Stimulated activated CD4-positive, alpha-beta T cell treated with anti-CD3 and anti-CD28 coated beads, Interleukin-4, amount 100 ng/mL, for 1 hour (primary cell): Measurements from ENCODE around the gene THSD4.
"Not testable (repeated sequence)": the region's sequence is repeated elsewhere in the genome, so short reads cannot be mapped to it uniquely, and the experiment has no call there.

ENCODE experiments used
- DNase-seq: peaks from one replicate; pipeline ENCODE4 v3.0.0-alpha.2; 2020

THSD4 gene

DNA sequence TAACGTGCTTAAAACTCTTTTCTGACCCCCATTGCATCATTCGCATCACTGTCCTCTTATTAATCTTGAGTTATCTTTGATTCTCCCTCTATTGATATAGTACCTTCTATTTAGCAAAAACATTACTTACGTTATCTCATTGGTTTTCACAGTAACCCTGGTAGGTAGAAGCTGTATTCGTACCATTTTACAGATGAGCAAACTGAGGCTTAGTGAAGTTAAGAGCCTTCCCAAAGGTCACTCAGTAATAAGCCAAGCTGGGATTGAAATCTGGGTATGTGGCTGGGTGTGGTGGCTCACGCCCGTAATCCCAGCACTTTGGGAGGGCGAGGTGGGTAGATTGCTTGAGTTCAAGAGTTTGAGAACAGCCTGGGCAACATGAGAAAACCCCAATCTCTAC lies 244.0 kb downstream of the THSD4 start:
- DNase-seq = no peak

DNA sequence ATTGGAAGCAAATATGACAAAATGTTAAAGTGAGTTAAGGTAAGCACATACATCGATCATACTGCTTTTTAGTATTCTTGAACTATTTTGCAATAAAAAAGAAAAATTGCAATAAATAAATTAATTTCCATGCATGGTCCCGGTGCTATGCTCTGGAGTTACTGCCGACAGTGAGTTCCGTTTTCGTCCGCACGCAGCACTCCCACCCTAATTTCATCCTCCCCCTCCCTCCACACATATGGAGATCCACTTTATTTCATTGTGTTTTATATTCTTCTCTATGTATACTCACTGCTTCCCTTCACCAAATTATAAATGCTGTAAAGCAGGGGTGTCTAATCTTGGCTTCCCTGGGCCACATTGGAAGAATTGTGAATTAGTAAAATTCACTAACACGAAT lies 247.3 kb downstream of the THSD4 start:
- DNase-seq = no peak

DNA sequence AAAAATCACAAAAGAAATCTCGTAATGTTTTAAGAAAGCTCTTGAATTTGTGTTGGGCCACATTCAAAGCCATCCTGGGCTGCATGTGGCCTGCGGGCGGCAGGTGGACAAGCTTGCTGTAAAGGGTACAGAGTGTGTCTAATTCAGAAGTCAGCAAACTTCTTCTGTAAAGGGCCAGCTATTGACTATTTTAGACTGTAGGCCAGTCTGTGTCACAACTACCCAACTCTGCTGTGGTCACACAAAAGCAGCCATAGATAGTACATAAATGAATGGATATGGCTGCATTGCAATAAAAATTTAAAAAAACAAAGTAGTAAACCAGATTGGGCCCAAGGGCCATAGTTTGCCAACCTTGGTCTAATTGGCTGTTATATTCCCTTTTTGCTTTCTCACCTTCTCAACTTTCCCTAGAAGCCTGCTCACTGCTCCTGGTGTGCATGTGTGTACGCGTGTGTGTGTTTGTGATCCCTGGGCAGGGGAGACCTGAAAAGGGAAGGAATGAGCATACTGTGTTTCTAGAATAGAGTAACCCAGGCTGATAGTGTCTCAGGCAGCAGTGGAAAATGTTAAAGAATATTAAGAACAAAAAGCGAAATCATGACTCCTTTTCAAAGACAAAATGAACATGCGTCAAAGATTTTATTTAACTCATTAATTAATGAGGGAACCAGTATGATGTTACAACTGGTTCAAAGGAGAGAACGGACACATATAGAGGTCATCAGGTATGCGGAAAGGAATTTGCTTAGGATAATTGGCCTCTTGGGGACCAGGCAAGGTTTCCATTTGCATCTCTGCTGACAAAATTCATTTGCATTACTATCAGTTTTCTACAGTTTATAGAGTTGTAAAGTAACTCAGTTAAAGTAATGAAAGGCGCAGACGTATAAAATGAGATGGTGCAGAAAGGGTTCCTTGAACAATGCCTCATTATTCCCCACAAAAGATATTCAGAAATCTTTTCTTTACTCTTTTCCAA lies 248.0 kb downstream of the THSD4 start:
- no peak for DNase-seq

DNA sequence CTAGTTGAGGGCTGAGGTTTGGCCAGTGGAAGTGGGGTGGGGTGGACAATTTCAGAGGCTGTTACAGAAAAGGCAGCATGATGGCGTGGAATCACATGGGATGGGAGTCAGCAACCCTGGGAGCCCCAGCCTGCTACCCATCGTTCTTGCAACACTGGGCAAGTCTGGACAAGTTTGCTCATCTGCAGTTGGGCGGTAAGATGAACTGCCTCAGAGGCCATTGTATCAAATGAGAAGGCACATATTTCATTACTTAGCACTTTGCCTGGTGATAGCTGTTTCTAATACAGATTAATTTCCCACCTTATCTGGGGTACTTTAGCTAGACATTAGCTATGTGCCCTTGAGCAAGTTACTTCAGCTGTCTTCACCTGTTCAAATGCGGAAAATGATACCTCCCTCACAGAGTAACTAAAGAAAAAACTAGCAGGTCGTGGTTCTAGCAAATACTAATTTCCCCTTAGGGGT lies 248.9 kb downstream of the THSD4 start:
- no peak for DNase-seq

DNA sequence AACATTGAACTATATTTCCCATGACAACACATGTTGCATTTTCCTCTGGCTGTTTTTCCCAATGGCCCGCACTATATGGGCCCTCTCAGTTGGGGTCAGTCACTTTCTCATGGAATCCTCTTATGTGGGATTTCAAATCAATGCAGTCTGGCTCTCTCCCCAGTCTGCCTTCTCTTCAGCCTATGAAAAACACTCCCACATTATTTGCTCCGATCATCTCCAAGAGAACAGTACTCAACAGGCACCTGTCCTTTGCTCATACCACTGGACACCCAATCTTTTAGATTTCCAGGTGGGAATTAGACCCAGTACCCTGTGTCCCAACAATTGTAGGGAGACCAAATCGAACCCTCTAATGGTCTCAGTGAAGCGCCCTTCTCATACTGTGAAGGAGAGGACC lies 251.3 kb downstream of the THSD4 start:
- no peak for DNase-seq

DNA sequence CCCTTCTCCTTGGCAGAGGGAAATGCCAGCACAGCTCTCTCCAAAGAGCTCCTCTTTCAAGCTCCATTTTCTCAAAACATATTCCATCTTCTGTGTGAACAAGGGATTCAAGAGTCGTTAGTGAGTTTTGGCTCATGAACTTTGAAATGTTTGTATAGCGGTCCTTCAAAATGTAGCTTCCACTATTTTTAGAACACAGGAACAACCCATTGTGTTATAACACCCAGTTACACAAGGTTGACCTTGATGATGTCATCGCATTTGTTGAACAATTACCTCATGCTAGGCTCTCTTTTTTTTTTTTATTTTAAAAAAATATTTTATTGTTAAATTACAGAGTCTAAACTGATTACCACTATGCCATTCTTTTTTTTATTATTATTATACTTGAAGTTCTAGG lies 251.7 kb downstream of the THSD4 start:
- no peak for DNase-seq

DNA sequence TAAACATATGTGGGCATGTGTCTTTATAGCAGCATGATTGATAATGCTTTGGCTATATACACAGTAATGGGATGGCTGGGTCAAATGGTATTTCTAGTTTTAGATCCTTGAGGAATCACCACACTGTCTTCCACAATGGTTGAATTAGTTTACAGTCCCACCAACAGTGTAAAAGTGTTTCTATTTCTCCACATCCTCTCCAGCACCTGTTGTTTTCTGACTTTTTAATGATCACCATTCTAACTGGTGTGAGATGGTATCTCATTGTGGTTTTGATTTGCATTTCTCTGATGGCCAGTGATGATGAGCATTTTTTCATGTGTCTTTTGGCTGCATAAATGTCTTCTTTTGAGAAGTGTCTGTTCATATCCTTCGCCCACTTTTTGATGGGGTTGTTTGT lies 252.5 kb downstream of the THSD4 start:
- not testable (repeated sequence) for DNase-seq

DNA sequence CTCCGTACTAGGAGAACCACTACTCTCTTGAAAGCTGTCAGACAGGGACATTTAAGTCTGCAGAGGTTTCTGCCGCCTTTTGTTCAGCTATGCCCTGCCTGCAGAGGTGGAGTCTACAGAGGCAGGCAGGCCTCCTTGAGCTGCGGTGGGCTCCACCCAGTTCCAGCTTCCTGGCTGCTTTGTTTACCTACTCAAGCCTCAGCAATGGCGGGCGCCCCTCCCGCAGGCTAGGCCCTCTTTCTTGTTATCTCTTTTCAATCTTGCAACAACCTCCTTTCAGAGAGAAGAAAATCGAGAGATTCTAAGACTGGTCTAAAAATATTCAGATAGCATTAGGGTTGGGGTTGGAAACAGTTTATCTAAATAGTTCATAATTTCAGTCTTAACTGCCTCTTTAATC lies 257.5 kb downstream of the THSD4 start:
- DNase-seq = not testable (repeated sequence)

DNA sequence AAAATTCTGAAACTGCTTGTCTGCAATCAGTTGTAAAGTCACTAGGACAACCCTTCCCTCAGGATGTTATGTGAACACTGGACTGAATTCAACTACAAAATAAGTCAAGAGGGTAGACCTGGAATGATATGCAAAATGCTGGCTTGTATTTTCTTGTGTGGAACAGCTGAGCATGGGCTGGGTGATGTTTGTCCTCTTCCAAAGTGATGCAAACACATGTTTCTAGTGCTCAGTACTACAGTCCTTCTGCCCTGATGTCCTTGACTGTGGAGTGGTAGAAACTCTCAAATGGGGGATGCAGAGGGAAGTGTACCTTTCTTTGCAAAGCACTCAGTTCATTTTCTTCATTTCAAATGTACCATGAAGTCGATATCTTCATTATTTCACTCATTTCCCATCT lies 258.6 kb downstream of the THSD4 start:
- no peak for DNase-seq

DNA sequence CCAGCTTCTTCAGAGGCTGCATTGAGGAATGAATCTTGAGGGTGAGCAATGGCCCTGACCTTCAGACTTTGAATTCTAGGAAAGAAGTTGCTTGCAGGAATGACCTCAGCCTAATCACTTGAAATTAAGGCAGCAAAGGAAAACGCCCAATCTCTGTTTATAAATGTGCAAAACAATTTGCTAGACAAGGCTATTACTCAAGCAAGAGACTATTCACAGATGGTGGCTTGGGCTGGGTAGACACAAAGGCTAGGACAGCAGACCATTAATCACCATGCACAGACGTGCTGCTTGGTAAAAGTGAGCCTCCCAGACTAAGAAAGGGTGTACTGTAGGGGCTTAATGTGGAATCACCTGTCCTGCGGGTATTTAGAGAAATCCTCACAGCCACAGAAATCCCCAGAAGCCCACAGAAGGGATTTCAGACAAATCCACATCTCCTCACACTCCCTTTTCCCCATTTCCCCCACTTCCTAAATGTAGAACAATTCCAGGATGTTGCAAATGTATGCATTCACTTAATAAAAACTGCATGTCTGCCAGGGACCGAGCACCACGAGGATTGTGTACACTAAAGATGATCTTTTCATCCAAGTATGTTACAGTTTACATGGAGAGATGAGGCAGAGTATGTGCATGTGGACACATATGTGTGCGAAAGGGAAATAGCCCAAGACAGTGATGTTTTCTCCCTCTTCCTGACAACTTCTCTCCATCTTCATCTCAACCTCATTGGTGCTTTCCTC lies 259.5 kb downstream of the THSD4 start:
- DNase-seq = no peak

DNA sequence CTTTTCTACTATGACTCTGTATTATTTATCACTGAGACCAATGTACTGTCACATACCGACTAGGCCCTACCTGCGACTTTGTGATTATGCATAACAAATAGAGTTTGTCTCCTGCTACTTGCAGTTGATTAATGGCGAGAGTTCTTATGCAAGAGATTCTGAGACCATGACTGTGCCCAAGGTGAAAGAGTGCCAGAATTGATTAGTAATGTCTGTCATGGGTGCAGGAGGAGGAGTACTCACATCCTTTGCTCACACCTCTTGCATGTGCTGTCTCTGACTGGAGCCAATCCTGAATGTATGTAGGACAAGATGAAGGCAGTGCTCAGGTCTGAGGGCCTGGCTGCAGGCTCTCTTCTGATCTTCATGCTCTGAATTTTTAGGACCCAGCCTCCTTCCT lies 260.7 kb downstream of the THSD4 start:
- DNase-seq = no peak

DNA sequence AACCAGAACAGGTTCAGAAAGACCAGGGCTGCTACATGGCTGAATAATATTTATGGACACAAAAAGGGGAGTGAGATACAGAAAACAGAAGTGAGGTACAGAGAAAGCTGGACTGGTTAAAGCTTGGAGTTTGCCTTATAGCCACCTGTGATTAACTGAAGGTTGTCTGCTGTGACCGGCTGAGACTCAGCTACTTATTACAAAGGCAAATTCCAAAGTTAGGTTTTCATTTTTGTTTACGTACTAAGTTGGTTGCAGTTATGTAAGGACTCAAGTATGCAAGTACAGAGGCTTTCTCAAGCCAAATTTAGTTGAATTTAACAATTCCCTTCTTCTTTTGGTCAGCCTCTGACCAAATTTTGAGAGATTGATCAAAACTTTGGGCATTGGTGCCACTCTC lies 264.6 kb downstream of the THSD4 start:
- no peak for DNase-seq

DNA sequence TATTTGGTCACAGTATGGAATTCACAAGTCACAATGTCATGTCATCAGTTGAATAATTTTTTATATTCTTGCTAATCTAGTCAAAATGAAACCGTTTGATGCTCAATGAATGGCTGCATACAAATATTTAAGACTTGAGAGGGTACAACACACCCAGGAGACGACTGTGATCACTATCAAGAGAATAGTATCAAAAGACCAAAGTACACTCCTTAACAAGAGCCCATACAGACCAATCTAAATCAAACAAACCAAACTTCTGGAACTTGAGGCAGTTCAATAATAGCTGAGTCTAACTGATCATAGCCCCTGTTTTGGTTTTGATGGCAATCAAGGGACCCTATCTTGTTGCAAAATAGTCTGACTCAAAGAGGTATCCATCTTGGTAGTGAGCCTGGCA lies 265.1 kb downstream of the THSD4 start:
- no peak for DNase-seq

DNA sequence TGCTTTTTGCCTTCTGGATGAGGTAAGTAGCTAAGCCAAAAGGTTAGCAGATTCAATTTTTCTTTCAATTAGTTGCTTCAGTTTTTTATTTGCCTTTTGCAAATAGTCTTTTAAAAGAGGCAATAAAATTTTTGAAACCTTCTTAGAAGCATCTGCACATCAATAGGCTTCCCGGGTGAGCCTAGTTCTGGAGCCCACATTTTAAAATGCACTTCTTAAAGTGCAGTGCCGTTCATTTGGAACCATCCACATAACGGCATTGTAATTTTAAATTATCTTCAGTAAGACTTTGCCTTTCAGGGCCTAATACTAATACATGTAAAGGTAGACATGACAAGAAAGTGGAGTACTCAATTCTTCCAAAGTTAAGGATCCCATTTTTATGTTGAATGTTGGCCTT lies 269.2 kb downstream of the THSD4 start:
- no peak for DNase-seq

DNA sequence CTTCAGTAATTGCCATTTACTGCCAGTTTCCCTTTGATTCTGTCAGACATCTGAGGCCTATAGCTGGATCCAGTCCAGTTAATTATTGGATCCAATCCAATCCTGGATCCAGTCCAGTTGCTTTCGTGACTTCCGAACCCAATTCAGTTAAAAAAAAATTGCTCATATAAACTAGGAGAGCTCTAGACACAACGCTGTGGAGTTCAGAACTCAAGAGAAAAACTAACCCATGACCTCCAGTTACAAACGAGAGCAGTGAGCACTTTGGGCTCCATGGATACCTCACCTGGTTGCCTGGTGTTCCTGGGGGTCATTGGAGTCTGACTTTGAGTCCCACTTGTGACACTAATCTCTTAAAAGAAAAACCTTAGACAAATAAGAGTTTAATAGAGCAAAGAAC lies 269.8 kb downstream of the THSD4 start:
- DNase-seq = no peak

DNA sequence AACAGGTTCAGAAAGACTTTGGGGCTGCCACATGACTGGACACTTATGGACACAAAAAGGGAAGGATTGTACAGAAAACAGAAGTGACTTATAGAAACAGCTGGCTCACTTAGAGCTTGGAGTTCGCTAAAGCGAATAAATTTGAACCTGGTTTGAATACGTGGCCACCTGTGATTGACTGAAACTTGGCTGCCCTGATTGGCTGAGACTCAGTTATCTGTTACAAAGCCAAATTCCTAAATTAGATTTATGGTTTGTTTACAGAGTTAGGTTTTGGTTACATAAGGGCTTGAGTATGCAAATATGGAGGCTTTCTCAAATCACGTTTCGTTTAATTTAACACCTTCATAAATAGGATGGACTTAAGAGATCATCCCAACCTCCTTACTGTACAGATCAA lies 270.2 kb downstream of the THSD4 start:
- no peak for DNase-seq

DNA sequence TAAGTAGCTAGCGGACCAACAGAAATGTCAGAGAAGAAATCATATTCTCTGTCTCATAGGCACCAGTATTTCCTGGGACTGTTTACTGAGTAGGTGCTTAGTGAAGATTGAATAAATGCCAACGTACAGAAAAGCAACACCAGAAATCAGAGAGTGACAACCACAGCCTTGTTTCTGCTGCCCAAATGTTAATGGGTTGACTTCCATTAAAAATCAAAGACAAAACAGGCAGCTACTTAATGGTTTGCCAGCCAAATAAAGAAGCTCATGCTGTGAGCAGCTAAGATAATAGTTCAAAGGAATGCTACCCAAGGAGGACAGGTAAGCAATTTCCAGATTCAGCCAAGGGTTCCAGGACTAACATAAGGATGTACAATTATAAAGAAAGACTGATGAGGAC lies 270.7 kb downstream of the THSD4 start:
- DNase-seq = no peak

DNA sequence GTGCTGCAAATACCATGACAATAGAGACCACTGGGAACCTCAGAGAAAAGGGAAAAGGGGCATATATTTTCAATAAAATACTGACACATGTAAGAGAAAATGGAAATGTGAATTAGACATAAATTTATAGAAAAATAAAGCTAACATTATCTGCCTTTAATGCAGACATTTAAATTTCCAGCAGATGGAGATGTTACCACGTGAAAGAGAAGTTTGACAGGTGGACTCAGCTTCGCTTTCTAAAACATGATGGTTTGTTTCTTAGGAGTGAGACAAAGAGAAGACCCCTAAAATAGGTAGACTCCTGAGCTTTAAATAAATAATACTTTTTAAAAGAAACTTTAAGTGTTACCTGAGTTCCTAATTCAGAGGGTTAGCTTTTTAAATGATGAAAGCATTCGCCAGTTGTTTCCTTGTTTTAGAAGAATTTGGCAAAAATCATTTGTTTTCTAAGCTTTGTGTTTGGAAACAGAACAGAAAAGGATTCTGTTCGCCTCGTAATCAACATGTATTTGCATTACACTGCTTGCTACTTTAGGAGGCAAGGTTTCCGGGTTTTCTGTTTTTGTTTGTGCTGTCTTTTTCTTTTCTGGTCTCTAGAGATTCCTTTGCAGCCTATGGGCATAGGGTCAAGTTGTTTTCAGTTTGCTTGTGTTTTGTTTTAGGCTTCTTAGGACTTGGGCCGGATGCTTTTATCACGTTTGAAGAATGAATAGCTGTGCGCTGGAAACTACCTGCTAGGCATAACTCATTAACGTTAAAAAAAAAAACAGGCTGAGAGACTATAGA lies 271.4 kb downstream of the THSD4 start:
- DNase-seq = no peak

DNA sequence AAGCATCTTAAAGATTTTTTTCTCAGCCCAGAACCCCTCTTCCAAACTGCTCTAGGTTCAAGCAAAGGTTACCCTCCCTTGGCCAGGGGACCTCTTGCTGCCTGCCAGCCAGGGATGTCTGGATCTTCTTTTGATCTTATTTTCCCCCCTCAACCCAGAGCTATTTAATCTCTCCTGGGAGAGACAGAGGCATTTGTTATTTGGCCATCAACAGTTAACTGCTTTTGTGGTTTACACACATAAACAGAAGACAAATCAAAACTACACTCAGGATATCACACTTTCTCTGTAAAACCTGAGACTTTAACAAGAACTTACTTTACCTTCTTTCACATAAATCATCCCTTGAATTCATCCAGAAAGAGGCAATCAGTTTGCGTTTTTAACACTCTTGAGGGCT lies 272.5 kb downstream of the THSD4 start:
- DNase-seq = no peak

DNA sequence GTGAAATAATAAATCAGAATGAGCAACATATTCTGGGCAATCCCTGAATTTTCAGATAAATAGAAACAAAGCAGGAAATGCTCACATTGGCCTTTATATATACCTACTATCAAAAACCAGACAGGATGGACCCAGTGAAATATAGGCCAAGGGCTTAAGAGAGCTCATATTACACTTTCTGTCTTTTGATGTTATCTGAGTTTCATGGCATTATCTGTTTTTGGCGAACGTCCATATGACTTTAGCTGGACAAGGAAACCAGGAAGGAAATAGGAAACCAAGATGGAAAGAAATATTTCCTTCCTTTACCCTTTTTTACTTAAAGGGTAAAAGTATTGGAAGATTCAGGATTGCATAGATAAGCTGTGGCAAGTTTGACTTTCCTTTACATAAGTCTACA lies 274.8 kb downstream of the THSD4 start:
- no peak for DNase-seq

DNA sequence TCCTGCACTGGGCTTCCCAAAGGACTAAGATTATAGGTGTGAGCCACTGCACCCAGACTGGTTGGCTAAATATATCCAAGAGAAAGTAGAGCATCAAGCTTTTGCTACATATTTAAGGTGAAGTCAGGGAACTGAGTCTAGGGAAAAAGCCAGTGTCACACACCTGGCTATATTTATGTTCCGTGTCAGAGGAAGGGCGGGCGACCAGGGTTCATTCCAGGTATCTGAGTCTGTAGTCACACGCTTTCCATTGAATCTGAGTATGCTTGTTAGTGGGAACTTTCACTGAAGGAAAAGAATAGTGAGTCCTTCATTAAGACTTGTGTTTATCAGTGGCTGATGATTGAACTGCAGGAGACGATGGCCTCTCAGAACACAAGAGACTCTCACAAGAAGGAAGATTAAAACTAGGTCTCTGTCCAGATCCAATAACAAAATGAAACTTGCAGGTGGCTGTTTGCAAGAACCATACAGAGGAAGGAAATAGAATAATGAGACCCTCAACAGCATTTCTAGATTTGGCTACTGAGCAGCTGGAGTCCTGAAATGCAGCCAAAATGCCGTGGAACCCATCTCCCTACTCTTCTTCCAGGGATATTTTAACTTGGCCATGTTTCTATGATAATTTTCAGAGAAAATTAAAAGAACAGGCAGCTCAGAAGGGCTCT lies 276.3 kb downstream of the THSD4 start:
- DNase-seq = no peak

DNA sequence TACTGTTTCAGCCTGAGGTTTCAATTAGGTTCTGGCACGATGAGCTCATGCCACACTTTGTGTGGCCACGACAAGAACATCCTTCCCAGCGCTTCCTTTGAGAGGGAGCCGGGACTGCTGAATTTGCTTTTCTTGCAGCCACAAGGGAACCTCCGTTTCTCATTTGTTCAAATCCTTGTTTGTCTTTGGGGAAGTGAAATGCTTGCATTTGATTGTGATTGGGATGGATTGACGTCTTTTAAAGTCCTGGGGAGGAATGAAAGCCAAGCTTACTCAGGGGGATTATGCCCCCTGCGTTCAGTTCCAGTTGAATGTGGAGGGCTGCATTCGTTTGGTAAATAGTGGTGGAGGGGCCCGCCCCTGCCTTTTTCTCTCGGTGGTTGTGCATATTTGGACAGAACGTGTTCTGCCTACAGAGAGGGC lies 277.6 kb downstream of the THSD4 start:
- DNase-seq = no peak

DNA sequence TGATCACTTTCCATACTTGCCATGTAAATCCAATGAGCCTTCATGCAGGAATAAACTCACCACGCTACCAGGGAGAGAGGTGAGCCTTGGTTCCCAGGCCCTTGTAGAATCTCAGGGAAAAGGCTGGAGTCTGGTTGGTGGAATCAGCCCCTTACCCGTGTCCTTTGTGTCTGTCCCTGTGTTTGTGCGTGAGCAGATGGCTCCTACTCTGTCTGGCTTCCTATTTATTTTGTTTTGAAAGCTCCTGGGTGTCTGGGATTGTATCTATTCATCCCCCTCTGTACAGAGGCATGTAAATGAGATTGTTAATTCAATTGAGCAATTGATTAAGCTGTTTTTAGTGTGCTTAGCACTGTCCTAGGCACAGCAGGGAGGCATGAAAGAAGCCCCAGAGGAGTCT lies 278.1 kb downstream of the THSD4 start:
- DNase-seq = no peak
